NK-92 (cell line): ENCODE data around the gene SCYL3.

Experiments
- DNase-seq: peaks from one replicate; lab custom pipeline; 2025; ENCODE audit not compliant: unreplicated experiment; lab: John Stamatoyannopoulos, UW

The SCYL3 gene

DNA sequence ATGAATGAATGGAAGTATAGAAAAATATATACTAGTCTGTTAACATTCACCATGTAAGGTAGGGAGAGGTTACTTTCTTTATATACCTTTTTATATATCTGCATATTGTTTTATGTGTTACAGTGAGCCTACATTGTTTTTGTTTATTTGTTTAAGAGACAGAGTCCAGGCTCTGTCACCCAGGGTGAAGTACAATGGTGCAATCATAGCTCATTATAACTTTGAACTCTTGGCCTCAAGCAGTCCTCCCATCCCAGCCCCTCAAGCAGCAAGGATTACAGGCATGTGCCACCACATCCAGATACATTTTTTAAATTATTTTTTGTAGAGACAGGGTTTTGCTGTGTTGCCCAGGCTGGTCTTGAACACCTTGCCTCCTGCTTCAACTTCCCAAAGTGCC lies 7.4 kb upstream of the SCYL3 start:
- DNase-seq: no peak

DNA sequence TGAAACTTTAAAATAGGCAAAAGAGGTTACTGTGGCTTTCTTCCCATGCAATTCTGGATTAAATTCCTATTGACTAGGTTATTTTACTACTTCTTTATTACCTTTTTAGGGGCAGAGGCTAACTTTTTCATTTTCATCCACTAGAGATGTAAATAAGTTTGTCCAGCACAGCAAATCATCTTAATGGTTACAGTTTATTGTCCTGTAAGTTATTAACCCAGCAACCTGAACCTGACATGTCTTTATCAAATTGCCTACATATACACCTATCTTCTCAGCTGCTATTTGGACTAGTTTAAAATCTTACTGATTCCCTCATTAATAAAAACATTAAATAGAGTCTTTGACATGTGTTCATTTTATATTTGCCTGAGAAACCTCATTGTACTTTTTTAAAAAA lies 6.9 kb upstream of the SCYL3 start:
- DNase-seq: no peak

DNA sequence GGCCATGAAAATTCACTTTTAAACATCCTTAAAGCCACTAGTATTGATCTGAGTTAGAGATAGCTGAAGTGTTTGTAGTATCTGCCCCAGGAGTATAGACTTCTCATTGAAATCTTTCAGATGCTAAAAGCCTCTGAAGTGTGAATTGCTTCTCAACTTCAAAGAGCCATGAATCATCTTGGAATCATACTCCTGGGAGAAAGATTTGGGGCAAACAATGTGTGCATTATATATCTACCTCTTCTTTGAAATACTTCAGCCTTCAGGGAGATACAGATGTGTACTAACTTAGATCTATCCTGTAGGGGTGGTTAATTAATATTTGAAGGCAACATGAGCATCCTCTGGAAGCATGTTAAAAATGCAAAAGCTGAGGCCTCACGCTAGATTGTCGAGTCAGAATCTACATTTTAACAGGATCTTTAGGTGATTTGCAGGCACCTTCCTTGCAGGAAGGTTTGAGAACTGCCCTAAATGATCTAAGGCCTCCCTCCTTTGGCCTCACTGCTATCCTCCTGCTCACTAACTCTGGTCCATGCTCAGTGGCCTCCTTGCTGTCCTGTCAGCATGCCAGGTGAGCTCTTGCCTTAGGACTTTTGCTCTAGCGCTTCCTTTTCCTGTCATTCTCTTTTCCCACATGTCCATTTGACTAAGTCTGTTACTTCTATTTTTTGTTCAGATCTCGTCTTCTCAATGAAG lies 6.0 kb upstream of the SCYL3 start:
- no peak for DNase-seq

GRCh38 chr1:169896013-169896412 lies 2.3 kb upstream of the SCYL3 start:
- no peak for DNase-seq

DNA sequence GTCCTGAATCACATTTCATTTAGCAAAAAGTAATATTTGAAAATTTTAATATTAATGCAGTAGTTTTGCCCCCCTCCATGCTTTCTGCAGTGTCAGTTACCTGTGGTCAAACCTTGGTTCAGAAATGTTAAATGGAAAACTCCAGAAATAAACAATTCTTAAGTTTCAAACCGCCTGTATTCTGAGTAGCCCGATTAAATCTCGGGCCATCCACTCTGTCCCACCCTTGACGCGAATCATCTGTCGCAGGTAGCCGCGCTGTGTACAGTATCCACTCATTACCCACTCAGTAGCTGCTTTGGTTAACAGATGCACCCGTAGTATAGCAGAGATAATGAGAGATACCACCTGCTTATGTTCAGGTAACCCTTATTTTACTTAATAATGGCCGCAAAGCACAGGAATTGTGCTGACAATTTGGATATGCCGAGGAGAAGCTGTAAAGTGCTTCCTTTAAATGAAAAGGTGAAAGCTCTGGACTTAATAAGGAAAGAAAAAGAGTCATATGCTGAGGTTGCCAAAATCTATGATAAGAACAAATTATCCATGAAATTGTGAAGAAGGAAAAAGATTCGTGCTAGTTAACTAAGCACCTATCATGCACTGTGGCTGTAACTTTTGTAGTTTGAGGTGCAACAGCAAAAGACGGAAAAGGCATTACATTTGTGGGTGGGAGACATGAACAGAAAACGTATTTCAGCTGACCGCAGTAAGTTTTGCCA lies 889 bp upstream of the SCYL3 start:
- no peak for DNase-seq

DNA sequence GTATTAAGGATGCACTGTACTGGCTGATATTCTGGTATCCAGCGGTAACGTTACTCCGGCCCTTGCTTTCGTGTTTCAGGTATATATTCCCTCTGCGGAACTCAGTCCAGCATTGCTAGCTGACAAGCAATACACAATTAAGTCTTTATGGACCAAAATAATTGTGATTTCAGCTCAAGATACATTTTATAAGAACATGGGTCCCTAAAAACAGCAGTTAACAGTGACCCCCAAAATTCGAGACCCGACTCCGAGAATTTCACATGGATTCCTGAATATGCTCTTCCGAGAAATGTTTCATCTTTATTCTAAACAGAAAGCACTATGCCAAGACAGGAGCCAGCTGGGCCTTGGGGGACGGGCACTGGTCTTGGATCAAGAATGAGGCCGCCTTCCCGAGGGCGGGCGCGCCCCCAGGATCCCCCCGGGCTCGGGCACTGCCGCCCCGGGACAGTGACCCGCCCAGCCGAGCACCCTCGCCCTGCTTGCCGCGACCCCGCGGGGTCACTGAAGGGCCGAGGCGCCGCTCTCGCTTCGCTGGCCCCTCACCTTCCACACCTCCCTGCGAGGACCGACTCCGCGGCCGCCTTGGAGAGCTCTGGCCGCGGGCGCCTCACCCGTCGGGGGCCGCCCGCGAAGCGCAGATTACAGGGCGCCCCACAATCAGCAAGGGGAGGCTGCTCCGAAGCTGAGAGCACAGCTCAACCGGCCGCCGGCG lies 610 bp downstream of the SCYL3 start:
- no peak for DNase-seq

GRCh38 chr1:169892176-169892926 lies 1.3 kb downstream of the SCYL3 start:
- no peak for DNase-seq

DNA sequence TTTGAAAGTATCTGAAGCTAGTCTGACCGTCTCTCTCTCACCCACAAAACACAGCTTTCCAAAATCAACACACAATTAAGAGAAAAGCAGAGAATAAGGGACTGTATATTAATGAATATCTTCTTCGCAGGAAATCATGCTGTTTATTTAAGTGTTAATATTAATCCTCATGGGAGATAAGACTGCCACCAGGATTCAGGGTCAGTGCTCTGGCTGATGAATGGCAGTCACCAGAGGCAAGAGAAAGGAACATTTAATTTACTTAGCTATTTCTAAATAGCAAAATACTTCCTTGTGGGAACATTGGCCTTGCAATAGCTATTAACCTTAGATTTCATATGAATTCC lies 2.2 kb downstream of the SCYL3 start:
- DNase-seq: no peak

DNA sequence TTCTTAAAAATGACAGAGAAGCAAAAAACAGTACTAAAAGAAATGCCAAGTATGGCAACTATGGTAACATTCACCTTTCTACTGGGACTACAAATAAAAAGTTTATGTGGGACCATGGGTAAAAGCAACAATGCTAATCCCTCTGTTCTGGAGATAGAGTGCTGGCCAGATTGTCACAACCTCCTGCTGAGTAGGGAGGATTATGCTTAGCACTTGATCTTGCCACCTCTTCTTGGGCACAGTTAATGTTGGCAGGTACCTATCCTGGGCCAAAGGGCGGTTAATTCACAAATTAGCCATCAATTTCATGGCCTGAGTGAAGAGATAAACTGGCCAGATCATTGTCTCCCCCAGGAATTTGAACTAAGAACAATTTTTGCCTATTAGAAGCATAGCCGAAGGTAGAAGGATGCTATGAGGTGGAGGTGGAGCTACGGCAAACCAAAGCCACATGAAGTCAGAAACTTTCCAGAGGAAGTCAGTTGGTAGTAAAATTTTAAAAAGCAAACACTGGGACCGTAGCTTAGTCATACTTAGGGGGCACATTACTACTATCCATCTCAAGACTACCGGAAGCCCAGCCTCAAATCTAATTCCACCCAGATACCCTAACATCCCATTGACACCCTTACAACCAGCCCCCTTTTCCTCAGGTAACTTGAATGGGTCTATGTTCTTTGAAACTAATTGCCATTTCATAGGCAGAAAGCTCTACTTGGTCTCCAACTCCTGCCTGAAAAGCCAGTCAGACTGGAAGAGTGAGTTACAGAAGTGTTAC lies 2.7 kb downstream of the SCYL3 start:
- no peak for DNase-seq

- DNase-seq: no peak
Observed at GRCh38 chr1:169889871-169890270, 3.8 kb downstream of the SCYL3 start.

GRCh38 chr1:169886931-169887330 lies 6.8 kb downstream of the SCYL3 start:
- no peak for DNase-seq

DNA sequence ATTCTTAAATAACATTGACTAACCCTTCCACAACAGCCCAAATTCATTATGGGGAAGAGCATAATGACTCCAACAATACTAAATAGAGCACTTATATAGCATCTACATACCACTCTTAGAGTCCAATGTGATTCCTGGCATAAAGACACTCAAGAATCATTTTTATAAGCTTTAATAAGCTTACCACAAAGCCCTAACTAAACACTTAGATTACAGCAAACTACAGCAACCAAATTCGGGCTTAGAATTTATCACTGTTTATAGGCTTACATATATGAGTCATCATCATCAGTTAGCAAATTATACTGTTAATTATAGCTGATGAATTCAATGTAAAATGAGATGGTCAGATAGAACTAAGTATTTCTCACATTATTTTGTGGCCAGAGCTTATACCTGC lies 7.3 kb downstream of the SCYL3 start:
- no peak for DNase-seq

GRCh38 chr1:169885207-169885606 lies 8.5 kb downstream of the SCYL3 start:
- DNase-seq: no peak

- DNase-seq: no peak
Observed at GRCh38 chr1:169884634-169885033, 9.1 kb downstream of the SCYL3 start.

DNA sequence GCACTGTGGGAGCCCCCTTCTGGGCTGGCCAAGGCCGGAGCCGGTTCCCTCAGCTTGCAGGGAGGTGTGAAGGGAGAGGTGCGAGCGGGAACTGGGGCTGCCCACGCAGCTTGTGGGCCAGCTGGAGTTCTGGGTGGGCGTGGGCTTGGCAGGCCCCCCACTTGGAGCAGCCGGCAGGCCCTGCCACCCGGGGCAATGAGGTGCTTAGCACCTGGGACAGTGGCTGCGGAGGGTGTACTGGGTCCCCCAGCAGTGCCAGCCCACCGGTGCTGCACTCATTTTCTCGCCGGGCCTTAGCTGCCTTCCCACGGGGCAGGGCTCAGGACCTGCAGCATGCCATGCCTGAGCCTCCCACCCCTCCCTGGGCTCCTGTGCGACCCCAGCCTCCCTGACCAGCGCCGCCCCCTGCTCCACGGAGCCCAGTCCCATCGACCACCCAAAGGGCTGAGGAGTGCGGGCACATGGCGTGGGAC lies 11.6 kb downstream of the SCYL3 start:
- DNase-seq: no peak

DNA sequence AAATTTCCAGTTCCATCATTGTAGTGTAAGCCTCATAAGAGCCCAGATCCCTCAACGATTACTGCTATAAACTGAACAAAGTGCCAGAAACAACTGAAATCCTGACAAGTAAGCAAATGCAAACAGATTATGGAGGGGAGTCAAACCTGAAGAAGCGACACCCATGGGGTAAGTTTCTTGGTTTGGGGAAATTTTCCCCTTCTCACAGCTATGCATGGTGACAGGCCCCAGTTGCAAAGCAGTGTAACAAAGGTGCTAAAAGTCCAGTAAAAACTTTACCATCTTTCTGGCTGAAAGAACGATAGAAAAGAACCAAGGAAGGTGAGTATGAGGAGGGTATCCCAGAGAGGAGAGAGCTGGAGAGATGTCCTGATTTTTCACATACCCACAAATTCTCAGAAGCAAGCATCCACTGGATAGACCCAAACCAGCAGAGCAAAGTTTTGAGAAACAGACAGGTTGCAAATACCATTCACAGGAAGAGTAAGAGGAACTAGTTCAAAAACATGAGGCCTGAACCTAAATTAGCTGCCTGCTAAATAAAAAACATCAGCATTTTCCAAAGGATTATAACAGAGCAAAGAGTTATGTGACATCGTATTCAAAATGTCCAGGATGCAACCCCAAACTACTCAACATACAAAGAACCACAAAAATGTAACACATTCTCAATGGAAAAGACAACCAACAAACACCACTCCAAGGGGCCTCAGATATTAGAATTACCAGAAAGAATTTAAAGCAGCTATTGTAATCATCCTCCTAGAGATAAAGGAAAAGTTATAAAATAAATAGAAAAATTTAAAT lies 14.5 kb downstream of the SCYL3 start:
- no peak for DNase-seq

DNA sequence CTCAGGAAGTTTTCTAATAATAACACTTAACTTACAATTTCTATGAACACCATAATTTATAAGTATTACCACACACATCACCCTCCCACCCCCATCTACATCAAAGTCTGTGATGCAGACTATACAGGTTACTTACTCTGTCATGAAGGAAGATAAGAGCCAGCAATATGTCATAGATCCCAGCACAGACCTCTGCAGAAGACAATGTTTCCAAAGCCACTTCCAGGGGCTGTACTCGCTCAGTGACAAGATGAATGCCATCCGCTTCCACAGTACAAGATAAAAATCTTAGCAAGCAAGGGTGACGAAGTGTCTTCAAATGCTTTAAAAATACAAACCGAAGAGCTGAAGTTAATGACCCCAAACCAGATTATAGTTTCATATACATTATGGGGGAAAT lies 15.2 kb downstream of the SCYL3 start:
- DNase-seq: no peak

DNA sequence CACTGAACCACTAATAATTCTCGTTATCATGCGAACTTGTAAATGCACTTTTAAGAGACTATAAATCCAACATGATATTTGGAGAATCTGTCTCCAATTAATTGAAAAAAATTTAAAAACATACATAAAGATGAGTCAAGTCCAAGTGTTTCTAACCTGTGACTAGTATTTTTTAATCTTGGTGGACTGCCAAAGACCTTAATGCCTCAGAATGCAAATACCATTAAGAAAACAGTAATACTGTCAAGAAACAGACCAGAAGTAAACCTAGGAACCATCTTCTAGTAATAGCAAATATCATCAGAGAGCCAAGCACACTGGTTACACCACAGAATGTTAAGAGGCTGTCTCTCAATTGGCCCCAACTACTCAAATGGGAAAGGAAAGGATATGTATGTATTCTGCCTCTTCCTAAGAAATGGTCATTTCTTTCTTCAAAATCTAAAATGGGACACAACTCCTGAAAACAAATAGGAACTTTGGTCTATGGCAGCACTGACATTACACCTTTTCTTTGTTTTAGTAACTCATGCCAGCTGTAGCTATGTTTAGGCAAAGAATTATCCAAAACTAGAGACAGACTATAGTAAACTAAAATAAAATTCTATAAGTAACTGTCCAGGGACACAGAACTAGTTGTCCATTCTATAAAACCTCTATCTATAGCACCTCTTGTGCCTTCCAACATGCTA lies 15.8 kb downstream of the SCYL3 start:
- DNase-seq: no peak

DNA sequence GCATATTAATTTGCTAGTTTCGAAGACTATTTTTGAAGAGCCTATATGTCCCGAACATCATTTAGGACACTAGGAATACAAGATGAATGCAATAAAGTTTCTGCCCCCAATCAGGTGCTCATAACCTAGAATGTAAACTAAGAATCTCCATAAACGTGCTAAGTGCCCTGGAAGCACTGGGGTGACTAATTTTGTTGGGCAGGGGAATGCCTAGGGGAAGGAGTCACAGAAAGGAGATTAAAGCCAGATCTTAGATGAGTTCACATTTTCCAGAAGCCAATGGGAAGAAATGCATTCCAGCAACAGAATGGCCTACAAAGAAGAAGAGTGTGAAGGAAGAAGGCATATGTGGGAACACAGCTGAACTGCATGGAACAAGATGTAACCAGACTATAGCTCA lies 19.5 kb downstream of the SCYL3 start:
- no peak for DNase-seq
